ENCODE results near the gene TMEM242. TPM values are rescaled to one million over a fixed set of nuclear protein-coding genes. Genes with fewer than 3 reads are reported as not detected.

Gene TMEM242
- 9.6 to 10.7 TPM (median 9.7 TPM) in 3 replicates for total RNA-seq
- long read RNA-seq, full-length matches to known transcripts, result 34 of 44 reads
- long read RNA-seq, partial matches to known transcripts, result 3 of 44 reads
- long read RNA-seq, other reads (novel, unspliced or antisense), result 7 of 44 reads

GRCh38 chr6:157323255-157323965, at the start of gene TMEM242:
Gene TMEM242 (minus strand): TSS chr6:157323519. CDS start chr6:157323499, 20 bp downstream.
- peaks cover 25% of the 10 kb centered on the region for H3K4me1 Mint-ChIP-seq (ENCODE audit: low read depth)
- no peaks in the 10 kb centered on the region for H3K36me3 Mint-ChIP-seq (ENCODE audit: low read depth)
- peak within 1 kb of the TSS; percentile 95 for H3K4me3 Mint-ChIP-seq (ENCODE audit: unreplicated experiment)
- peaks cover 1% of the 10 kb centered on the region for H3K27me3 Mint-ChIP-seq (ENCODE audit: low read depth)
- peak; percentile 97 for DNase-seq (ENCODE audit: low spot score)
- H3K9me3 Mint-ChIP-seq (ENCODE audit: low read depth), result no peaks in the 10 kb centered on the region
- TF ChIP-seq CTCF (IDR thresholded peaks at IDR 0.05), result peak; percentile 70
- H3K27ac Mint-ChIP-seq (ENCODE audit: unreplicated experiment), result peak within 1 kb of the TSS; percentile 99

GRCh38 chr6:157372501-157373280, 49.4 kb upstream of the TMEM242 start:
- Mint-ChIP-seq H3K27me3 (ENCODE audit: low read depth) (peaks cover 2% of the 10 kb centered on the region), H3K4me1 (ENCODE audit: low read depth) (no peaks in the 10 kb centered on the region), H3K27ac (ENCODE audit: unreplicated experiment) (no peak overlapping the region), H3K36me3 (ENCODE audit: low read depth) (peaks cover 1% of the 10 kb centered on the region), H3K9me3 (ENCODE audit: low read depth) (no peaks in the 10 kb centered on the region), H3K4me3 (ENCODE audit: unreplicated experiment) (no peak overlapping the region)
- TF ChIP-seq CTCF (IDR thresholded peaks at IDR 0.05), result no peak
- no peak for DNase-seq (ENCODE audit: low spot score)

- H3K36me3 Mint-ChIP-seq (ENCODE audit: low read depth), result peaks cover 1% of the 10 kb centered on the region
- no peak overlapping the region for H3K4me3 Mint-ChIP-seq (ENCODE audit: unreplicated experiment)
- no peaks in the 10 kb centered on the region for H3K4me1 Mint-ChIP-seq (ENCODE audit: low read depth)
- no peak for DNase-seq (ENCODE audit: low spot score)
- H3K9me3 Mint-ChIP-seq (ENCODE audit: low read depth), result no peaks in the 10 kb centered on the region
- H3K27me3 Mint-ChIP-seq (ENCODE audit: low read depth), result peaks cover 5% of the 10 kb centered on the region
- H3K27ac Mint-ChIP-seq (ENCODE audit: unreplicated experiment), result no peak overlapping the region
- no peak for TF ChIP-seq CTCF (IDR thresholded peaks at IDR 0.05)
Observed at GRCh38 chr6:157370755-157371154, 47.4 kb upstream of the TMEM242 start.

GRCh38 chr6:157368359-157369049, 45.2 kb upstream of the TMEM242 start:
- H3K36me3 Mint-ChIP-seq (ENCODE audit: low read depth), result no peaks in the 10 kb centered on the region
- no peak overlapping the region for H3K27ac Mint-ChIP-seq (ENCODE audit: unreplicated experiment)
- no peak overlapping the region for H3K4me3 Mint-ChIP-seq (ENCODE audit: unreplicated experiment)
- no peak for DNase-seq (ENCODE audit: low spot score)
- H3K9me3 Mint-ChIP-seq (ENCODE audit: low read depth), result no peaks in the 10 kb centered on the region
- peaks cover 5% of the 10 kb centered on the region for H3K27me3 Mint-ChIP-seq (ENCODE audit: low read depth)
- no peak for TF ChIP-seq CTCF (IDR thresholded peaks at IDR 0.05)
- H3K4me1 Mint-ChIP-seq (ENCODE audit: low read depth), result no peaks in the 10 kb centered on the region

GRCh38 chr6:157366648-157367047, 43.3 kb upstream of the TMEM242 start:
- Mint-ChIP-seq H3K4me3 (ENCODE audit: unreplicated experiment) (no peak overlapping the region), H3K27ac (ENCODE audit: unreplicated experiment) (no peak overlapping the region)
- no peak for TF ChIP-seq CTCF (IDR thresholded peaks at IDR 0.05)

More at GRCh38 chr6:157366648-157367047, 43.3 kb upstream of the TMEM242 start:
- H3K27me3 Mint-ChIP-seq (ENCODE audit: low read depth), result peaks cover 7% of the 10 kb centered on the region
- DNase-seq (ENCODE audit: low spot score), result no peak
- no peaks in the 10 kb centered on the region for H3K9me3 Mint-ChIP-seq (ENCODE audit: low read depth)
- no peaks in the 10 kb centered on the region for H3K36me3 Mint-ChIP-seq (ENCODE audit: low read depth)
- H3K4me1 Mint-ChIP-seq (ENCODE audit: low read depth), result no peaks in the 10 kb centered on the region
